Measurements from ENCODE around the gene CDHR3.

The CDHR3 gene

GRCh38 chr7:106021151-106022067, 58.3 kb downstream of the CDHR3 start:
- TF ChIP-seq CTCF (conservative IDR thresholded peaks at IDR 0.05; ENCODE audit: low read depth, low read length), result no peak
- Histone ChIP-seq H3K27me3 (ENCODE audit: insufficient read depth, low read depth) (no peaks in the 10 kb centered on the region), H3K27ac (peak overlapping the region; percentile 54; the same call in 1 of the 2 replicates), H3K36me3 (ENCODE audit: insufficient read depth) (no peaks in the 10 kb centered on the region), H3K4me2 (peak overlapping the region; percentile 83), H4K20me1 (ENCODE audit: insufficient read depth) (no peaks in the 10 kb centered on the region), H3K4me1 (ENCODE audit: low read depth, poor library complexity, severe bottlenecking) (peaks cover 81% of the 10 kb centered on the region), H3K79me2 (ENCODE audit: insufficient read depth, low read depth) (no peaks in the 10 kb centered on the region), H2AFZ (ENCODE audit: low read depth) (peak overlapping the region; percentile 44; the same call in 1 of the 2 replicates), H3K9ac (no peak overlapping the region), H3K4me3 (IDR thresholded peaks at IDR 0.05; ENCODE audit: insufficient read depth, low read depth, low read length) (no peak overlapping the region)

DNA sequence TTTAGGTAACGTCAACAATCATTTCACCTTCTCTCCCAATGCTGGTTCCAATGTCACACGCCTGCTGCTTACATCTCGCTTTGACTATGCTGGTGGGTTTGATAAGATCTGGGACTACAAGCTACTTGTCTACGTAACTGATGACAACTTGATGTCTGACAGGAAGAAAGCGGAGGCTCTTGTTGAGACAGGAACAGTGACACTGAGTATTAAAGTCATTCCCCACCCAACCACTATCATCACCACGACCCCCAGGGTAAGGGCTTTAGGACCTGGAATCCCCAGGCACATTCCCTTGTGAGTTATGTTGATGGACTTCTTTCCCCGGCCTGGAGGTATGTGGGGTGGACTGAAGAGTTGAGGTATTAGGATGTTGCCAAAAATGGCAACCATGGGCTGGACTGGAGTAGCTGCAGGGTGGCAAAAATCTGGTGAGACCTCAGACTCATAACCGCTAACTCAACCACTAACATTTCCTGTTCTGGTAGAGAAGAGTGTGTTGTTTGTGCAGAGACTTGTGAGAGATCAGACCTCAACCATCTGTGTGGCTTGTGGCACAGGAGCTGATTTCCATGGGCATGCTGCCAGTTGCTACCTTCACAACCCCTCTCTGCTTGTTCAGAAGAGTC, 59.2 kb downstream of the CDHR3 start:
- Histone ChIP-seq H3K4me1 (ENCODE audit: low read depth, poor library complexity, severe bottlenecking) (peaks cover 72% of the 10 kb centered on the region), H3K4me2 (peak overlapping the region; percentile 83), H3K27ac (peak overlapping the region; percentile 54), H3K27me3 (ENCODE audit: insufficient read depth, low read depth) (no peaks in the 10 kb centered on the region), H3K36me3 (ENCODE audit: insufficient read depth) (no peaks in the 10 kb centered on the region), H3K9ac (no peak overlapping the region), H3K4me3 (IDR thresholded peaks at IDR 0.05; ENCODE audit: insufficient read depth, low read depth, low read length) (no peak overlapping the region), H2AFZ (ENCODE audit: low read depth) (peak overlapping the region; percentile 44), H3K79me2 (ENCODE audit: insufficient read depth, low read depth) (no peaks in the 10 kb centered on the region), H4K20me1 (ENCODE audit: insufficient read depth) (no peaks in the 10 kb centered on the region)
- TF ChIP-seq CTCF (conservative IDR thresholded peaks at IDR 0.05; ENCODE audit: low read depth, low read length), result no peak

- Histone ChIP-seq H3K4me2 (peak overlapping the region; percentile 83), H3K4me1 (ENCODE audit: low read depth, poor library complexity, severe bottlenecking) (peaks cover 59% of the 10 kb centered on the region)
These were observed 60.6 kb downstream of the CDHR3 start for GRCh38 chr7:106023369-106024322.

More at GRCh38 chr7:106023369-106024322, 60.6 kb downstream of the CDHR3 start:
- Histone ChIP-seq H2AFZ (ENCODE audit: low read depth) (peak overlapping the region; percentile 25; the same call in 1 of the 2 replicates), H3K4me3 (IDR thresholded peaks at IDR 0.05; ENCODE audit: insufficient read depth, low read depth, low read length) (no peak overlapping the region), H3K36me3 (ENCODE audit: insufficient read depth) (no peaks in the 10 kb centered on the region), H3K27me3 (ENCODE audit: insufficient read depth, low read depth) (no peaks in the 10 kb centered on the region), H3K79me2 (ENCODE audit: insufficient read depth, low read depth) (no peaks in the 10 kb centered on the region), H3K27ac (peak overlapping the region; percentile 54; the same call in 1 of the 2 replicates), H4K20me1 (ENCODE audit: insufficient read depth) (no peaks in the 10 kb centered on the region), H3K9ac (no peak overlapping the region)
- no peak for TF ChIP-seq CTCF (conservative IDR thresholded peaks at IDR 0.05; ENCODE audit: low read depth, low read length)
